ENCODE measurements around the gene NEGR1. TPM values are rescaled to one million over a fixed set of nuclear protein-coding genes. Genes with fewer than 3 reads are reported as not detected.

NEGR1 gene
- total and polyA plus RNA-seq, 2 donors (not counting 3 experiments of a cell fraction or from before 2014, with no cell fraction given) = 6.8 to 21.8 TPM

- ChIA-PET CTCF (interaction anchor here (0.6 to 2.4 kb wide), 12 partner anchors 9 to 1593 kb away, joined by 3 to 11 read pairs (median 4); partner anchors contain the start of gene NEGR1), POLR2A (no interaction called here)
- TF ChIP-seq POLR2AphosphoS5 (IDR thresholded peaks at IDR 0.05; ENCODE audit: insufficient read depth, low read depth, low read length) (no peak), JUN (IDR thresholded peaks at IDR 0.05; ENCODE audit: borderline replicate concordance, insufficient read depth, insufficient read length, low read depth) (no peak), EZH2 (IDR thresholded peaks at IDR 0.05; ENCODE audit: borderline replicate concordance, low read depth, low read length, severe bottlenecking) (no peak), MAX (IDR thresholded peaks at IDR 0.05; ENCODE audit: insufficient read depth, insufficient read length) (no peak), GATA2 (IDR thresholded peaks at IDR 0.05; ENCODE audit: insufficient read depth, insufficient read length, low read depth, low read length) (no peak), FOS (IDR thresholded peaks at IDR 0.05; ENCODE audit: borderline replicate concordance, insufficient read depth, low read length) (no peak), POLR2A (IDR thresholded peaks at IDR 0.05; ENCODE audit: low read depth, low read length) (no peak), MYC (IDR thresholded peaks at IDR 0.05; ENCODE audit: low read depth, low read length) (no peak), CTCF (IDR thresholded peaks at IDR 0.05; ENCODE audit: extremely low read depth in 1 of 2, insufficient read depth in 1 of 2, low read depth in 1 of 2, low read length in 2 of 2) (no peak)
- Histone ChIP-seq H3K36me3 (ENCODE audit: control insufficient read depth in 2 of 2, extremely low read depth in 1 of 2, insufficient read depth in 2 of 2, low read length in 2 of 2) (no peaks in the 10 kb centered on the region), H3K27me3 (ENCODE audit: control insufficient read depth in 2 of 2, insufficient read depth in 2 of 2, low read length in 2 of 2) (no peaks in the 10 kb centered on the region), H3K4me2 (ENCODE audit: insufficient read depth, low read length) (no peak overlapping the region), H3K9ac (replicated peaks; ENCODE audit: extremely low read depth, insufficient read depth, low read length) (no peak overlapping the region), H3K9me3 (replicated peaks; ENCODE audit: control insufficient read depth, insufficient read depth, low read length) (no peaks in the 10 kb centered on the region), H2AFZ (ENCODE audit: low read depth, low read length) (no peak overlapping the region), H3K27ac (ENCODE audit: insufficient read depth, low read depth, low read length) (no peak overlapping the region), H3K9me1 (replicated peaks; ENCODE audit: control insufficient read depth, extremely low read depth, insufficient read depth, low read length) (no peaks in the 10 kb centered on the region), H3K4me1 (ENCODE audit: control insufficient read depth, extremely low read depth, insufficient read depth, low read length) (no peaks in the 10 kb centered on the region), H3K79me2 (ENCODE audit: control insufficient read depth, insufficient read depth, low read length) (no peaks in the 10 kb centered on the region), H4K20me1 (replicated peaks; ENCODE audit: control insufficient read depth, extremely low read depth, insufficient read depth, low read length) (no peaks in the 10 kb centered on the region), H3K4me3 (replicated peaks in 1 of 3; ENCODE audit: insufficient read depth in 1 of 3, low read depth in 1 of 3, low read length in 3 of 3) (no peak overlapping the region)
- no TSS peak for BruUV-seq (replicated peaks)
- dilution Hi-C loops (cut with MboI; ENCODE audit: extremely low pct_ligation_motif_present, low sequenced_read_pairs) = no loop called here
- peak; percentile 58 for DNase-seq (ENCODE audit: low read depth, low spot score)
- intact Hi-C loops (cut with micrococcal nuclease) = loop anchor here (10.0 kb wide), 1 partner anchor 1491 kb away; no protein-coding TSS in a partner anchor
- no peak for FAIRE-seq
Observed at GRCh38 chr1:72184099-72184701, 98.1 kb downstream of the NEGR1 start.
